H1 (cell line): ENCODE data around the gene WIPF1. TPM values are rescaled to one million over a fixed set of nuclear protein-coding genes. Genes with fewer than 3 reads are reported as not detected.

Experiments used
- CTCF ChIP-seq, 3 experiments: IDR thresholded peaks; 1 replicate in 2 of 3; 2 replicates in 1 of 3; pipeline versions ENCODE4 v1.5.1 to v1.6.1; 2011; ENCODE audit warnings: low read length in 3 of 3, mild to moderate bottlenecking in 3 of 3, inconsistent platforms in 2 of 3, low read depth in 1 of 3, moderate library complexity in 1 of 3; ENCODE audit not compliant: insufficient read depth in 1 of 3; ENCODE audit errors: control extremely low read depth in 1 of 3
- SIRT6 ChIP-seq: IDR thresholded peaks from one replicate; pipeline ENCODE4 v1.7.1; 2012; ENCODE audit warnings: low read length, inconsistent platforms
- TCF12 ChIP-seq: IDR thresholded peaks from 2 replicates; pipeline ENCODE4 v1.6.1; 2011; ENCODE audit warnings: low read depth, mild to moderate bottlenecking, low read length
- polyA plus RNA-seq, 7 experiments: library from polyadenylated mRNA; depleted of rRNA in 3 of 7; stranded (reverse) in 5 of 7; unstranded in 2 of 7; fragments of >200 nt in 5 of 7; fragments of 200-250 nt in 2 of 7; gene quantifications; 1 replicate in 5 of 7; 2 replicates in 1 of 7; 4 replicates in 1 of 7; pipeline versions ENCODE4 v1.2.1 to v1.2.3, GENCODE V29; 2011 to 2013; ENCODE audit warnings: missing spikeins in 2 of 7, mixed read lengths in 2 of 7
- total RNA-seq: library from RNA; stranded (reverse); fragmentation: NEBNext Ultra II Directional; extraction: Animal tissue kit (Norgen Biotek cat#: 25700); gene quantifications from 2 replicates; pipeline ENCODE4 v1.2.1, GENCODE V29; 2021

Gene WIPF1
- total and polyA plus RNA-seq, 2 of the 8 experiments (the other 6 are each of a cell fraction or from before 2014, with no cell fraction given): 4.7 to 5.2 TPM

- TF ChIP-seq CTCF (IDR thresholded peaks at IDR 0.05; ENCODE audit: control extremely low read depth in 1 of 3, insufficient read depth in 1 of 3, low read depth in 1 of 3, low read length in 3 of 3) (no peak), SIRT6 (no peak), TCF12 (no peak)
Measured at GRCh38 chr2:174617718-174618117, 20.1 kb upstream of the WIPF1 start (continued).
